ENCODE measurements around the gene C6orf118. TPM values are rescaled to one million over a fixed set of nuclear protein-coding genes. Genes with fewer than 3 reads are reported as not detected.

Gene C6orf118
- total and polyA plus RNA-seq, 2 of the 8 experiments (the other 6 are each of a cell fraction or from before 2014, with no cell fraction given) = 0.35 to 0.58 TPM

GRCh38 chr6:165321555-165322145 lies 12.2 kb upstream of the C6orf118 start:
- Histone ChIP-seq H2BK120ac (replicated peaks; ENCODE audit: low read depth, low read length) (no peak overlapping the region), H3K9ac (replicated peaks in 1 of 4; ENCODE audit: extremely low read depth in 1 of 4, low read depth in 3 of 4, low read length in 3 of 4) (no peak overlapping the region), H3K4ac (replicated peaks; ENCODE audit: insufficient read length, low read depth, low read length) (no peak overlapping the region), H3K18ac (ENCODE audit: extremely low read depth, low read length) (no peak overlapping the region), H3K27me3 (replicated peaks in 1 of 4; ENCODE audit: control insufficient read depth in 3 of 4, extremely low read depth in 1 of 4, insufficient read depth in 3 of 4, low read length in 3 of 4) (no peaks in the 10 kb centered on the region), H2BK15ac (ENCODE audit: low read length) (no peak overlapping the region), H3K4me3 (ENCODE audit: extremely low read depth in 1 of 4, insufficient read depth in 2 of 4, low read depth in 3 of 4, low read length in 4 of 4) (no peak overlapping the region), H3K14ac (ENCODE audit: insufficient read length) (no peak overlapping the region), H3K27ac (ENCODE audit: low read depth, low read length) (no peak overlapping the region), H3K79me2 (ENCODE audit: control insufficient read depth in 1 of 2, insufficient read depth in 2 of 2, low read length in 2 of 2) (no peaks in the 10 kb centered on the region), H4K91ac (replicated peaks; ENCODE audit: insufficient read length, low read length) (no peak overlapping the region), H3K4me2 (ENCODE audit: insufficient read depth in 1 of 2, low read depth in 2 of 2, low read length in 2 of 2) (no peak overlapping the region), H3K56ac (replicated peaks; ENCODE audit: insufficient read length, low read depth, low read length) (no peak overlapping the region), H2AFZ (ENCODE audit: low read length) (no peak overlapping the region), H3K23ac (ENCODE audit: insufficient read length) (no peak overlapping the region), H2BK20ac (ENCODE audit: low read length) (no peak overlapping the region), H3K23me2 (ENCODE audit: low read depth, low read length) (peaks cover 2% of the 10 kb centered on the region; the same call in 1 of the 2 replicates), H3K4me1 (replicated peaks in 1 of 4; ENCODE audit: control insufficient read depth in 3 of 4, insufficient read depth in 4 of 4, low read length in 3 of 4) (no peaks in the 10 kb centered on the region), H4K8ac (ENCODE audit: extremely low read depth, insufficient read depth, low read length) (no peak overlapping the region), H3K79me1 (ENCODE audit: low read depth, low read length) (no peaks in the 10 kb centered on the region), H3K9me3 (ENCODE audit: insufficient read depth in 2 of 2, low read depth in 1 of 2, low read length in 1 of 2) (peaks cover 11 to 21% of the 10 kb centered on the region in 2 experiments), H4K5ac (ENCODE audit: insufficient read length, low read depth, low read length) (no peak overlapping the region), H4K20me1 (replicated peaks in 1 of 2; ENCODE audit: control insufficient read depth in 1 of 2, insufficient read depth in 2 of 2, low read length in 2 of 2) (no peaks in the 10 kb centered on the region), H2BK12ac (ENCODE audit: low read depth, low read length) (no peak overlapping the region), H2AK5ac (ENCODE audit: low read depth, low read length) (no peak overlapping the region), H2BK5ac (ENCODE audit: low read depth, low read length) (no peak overlapping the region), H3K36me3 (ENCODE audit: control insufficient read depth in 2 of 4, insufficient read depth in 4 of 4, low read length in 3 of 4) (no peaks in the 10 kb centered on the region)
- no peak for FAIRE-seq
- no peak for DNase-seq (ENCODE audit: low read depth in 1 of 2, low spot score in 2 of 2)
- ChIA-PET CTCF (ENCODE audit: partially characterized antibody) (interaction anchor here (1.6 kb wide), 1 partner anchor 21 kb away, joined by 3 read pairs; no protein-coding TSS in a partner anchor), POLR2A (ENCODE audit: partially characterized antibody) (no interaction called here)
- WGBS, 2 experiments (ENCODE audit: extremely low coverage in 1 of 2, insufficient coverage in 1 of 2, insufficient read length in 1 of 2, insufficient replicate concordance in 2 of 2, low coverage in 1 of 2, low lambda C conversion rate in 2 of 2, missing lambda C conversion rate in 1 of 2) = 64% methylated on average over 1 of the region's 1 CpG; no CpG with 5 or more reads in 1 of the 2 experiments
- TF ChIP-seq KDM1A (IDR thresholded peaks at IDR 0.05; ENCODE audit: borderline replicate concordance, low read length) = no peak
- TF ChIP-seq RAD21 (IDR thresholded peaks at IDR 0.05 in 1 of 2, conservative IDR thresholded peaks at IDR 0.05 in 1 of 2; ENCODE audit: low read depth in 2 of 2, low read length in 2 of 2) = no peak
- TF ChIP-seq BRCA1 (IDR thresholded peaks at IDR 0.05; ENCODE audit: low read depth, low read length) = no peak
- TF ChIP-seq EGR1 (IDR thresholded peaks at IDR 0.05; ENCODE audit: borderline replicate concordance, low read depth, low read length) = no peak
- TF ChIP-seq, protein P1, sequence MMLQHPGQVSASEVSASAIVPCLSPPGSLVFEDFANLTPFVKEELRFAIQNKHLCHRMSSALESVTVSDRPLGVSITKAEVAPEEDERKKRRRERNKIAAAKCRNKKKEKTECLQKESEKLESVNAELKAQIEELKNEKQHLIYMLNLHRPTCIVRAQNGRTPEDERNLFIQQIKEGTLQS (IDR thresholded peaks at IDR 0.05; ENCODE audit: insufficient read depth, low read depth, low read length) = no peak
- TF ChIP-seq NANOG (IDR thresholded peaks at IDR 0.05; ENCODE audit: insufficient read depth, low read depth, low read length, poor library complexity, severe bottlenecking) = no peak
